Measurements from ENCODE around the gene MGAT4C. TPM values are rescaled to one million over a fixed set of nuclear protein-coding genes. Genes with fewer than 3 reads are reported as not detected.

The MGAT4C gene
- total RNA-seq, 1 experiment from 2014 or later = not detected

GRCh38 chr12:85998074-85998473 is 258.1 kb downstream of the MGAT4C start:
- CTCF ChIA-PET = no interaction called here
- no peak for TF ChIP-seq EZH2 (IDR thresholded peaks at IDR 0.05; ENCODE audit: low read depth)
- TF ChIP-seq CTCF (conservative IDR thresholded peaks at IDR 0.05) = no peak

GRCh38 chr12:85996280-85996679 is 259.9 kb downstream of the MGAT4C start:
- no TSS peak for BruUV-seq (replicated peaks)
- no peak overlapping the region for H3K4me2 ChIP-seq
- intact Hi-C loops (cut with micrococcal nuclease; ENCODE audit: unreplicated experiment) = no loop called here

More at GRCh38 chr12:85998074-85998473, 258.1 kb downstream of the MGAT4C start:
- no peaks in the 10 kb centered on the region for H3F3A ChIP-seq (ENCODE audit: insufficient read depth, low read depth)
- H2AFZ ChIP-seq = no peak overlapping the region
- POLR2A ChIA-PET (ENCODE audit: unreplicated experiment) = no interaction called here
- no peak overlapping the region for H3K4me3 ChIP-seq
- H3K36me3 ChIP-seq (ENCODE audit: low read depth) = no peaks in the 10 kb centered on the region
- H3K9me3 ChIP-seq (ENCODE audit: insufficient read depth, low read depth) = peaks cover 4% of the 10 kb centered on the region; the same call in 1 of the 2 replicates
- no peaks in the 10 kb centered on the region for H3K9me2 ChIP-seq (ENCODE audit: insufficient read depth)
- no peak for DNase-seq
- intact Hi-C loops (cut with micrococcal nuclease; ENCODE audit: unreplicated experiment) = no loop called here
- H3K4me2 ChIP-seq = no peak overlapping the region
- no TSS peak for BruUV-seq (replicated peaks)
- no peaks in the 10 kb centered on the region for H4K20me1 ChIP-seq (ENCODE audit: insufficient read depth)
- no peak overlapping the region for H3K27ac ChIP-seq
- H3K27me3 ChIP-seq (ENCODE audit: insufficient read depth, low read depth) = no peaks in the 10 kb centered on the region
- H3K4me1 ChIP-seq (replicated peaks; ENCODE audit: insufficient read depth) = no peaks in the 10 kb centered on the region
- H3K79me2 ChIP-seq (ENCODE audit: low read depth) = no peaks in the 10 kb centered on the region

DNA sequence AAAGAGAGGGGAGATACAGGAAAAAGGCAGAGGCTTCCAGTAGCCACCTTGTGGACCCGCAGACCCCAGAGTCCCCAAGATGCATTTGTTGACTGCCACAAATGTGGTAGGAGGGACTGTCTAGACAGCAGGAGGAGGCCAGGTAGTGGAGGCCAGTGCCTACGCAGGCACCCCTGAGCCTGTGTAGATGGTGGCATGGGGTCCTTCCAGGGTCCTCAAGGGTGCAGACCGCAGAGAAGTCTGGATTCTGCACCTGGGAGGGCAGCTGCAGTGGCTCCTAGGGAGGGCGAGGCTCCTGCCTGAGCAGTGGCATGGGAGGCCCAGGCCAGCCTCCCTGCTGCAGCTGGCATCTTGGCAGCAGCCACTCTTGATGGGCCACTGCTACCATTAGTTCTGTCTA is 262.4 kb downstream of the MGAT4C start:
- H2AFZ ChIP-seq = no peak overlapping the region
- no peak for DNase-seq
- no peaks in the 10 kb centered on the region for H4K20me1 ChIP-seq (ENCODE audit: insufficient read depth)
- no peak overlapping the region for H3K27ac ChIP-seq
- no peaks in the 10 kb centered on the region for H3K27me3 ChIP-seq (ENCODE audit: insufficient read depth, low read depth)
- POLR2A ChIA-PET (ENCODE audit: unreplicated experiment) = no interaction called here
- H3K9me2 ChIP-seq (ENCODE audit: insufficient read depth) = no peaks in the 10 kb centered on the region
- BruUV-seq (replicated peaks) = no TSS peak
- no peak overlapping the region for H3K4me3 ChIP-seq
- H3F3A ChIP-seq (ENCODE audit: insufficient read depth, low read depth) = no peaks in the 10 kb centered on the region
- H3K9me3 ChIP-seq (ENCODE audit: insufficient read depth, low read depth) = 0 out of 2 replicates have a peak, but pooled peaks cover 4% of the 10 kb centered on the region
- no peaks in the 10 kb centered on the region for H3K4me1 ChIP-seq (replicated peaks; ENCODE audit: insufficient read depth)
- H3K4me2 ChIP-seq = no peak overlapping the region
- intact Hi-C loops (cut with micrococcal nuclease; ENCODE audit: unreplicated experiment) = no loop called here
- H3K79me2 ChIP-seq (ENCODE audit: low read depth) = no peaks in the 10 kb centered on the region
- CTCF ChIA-PET = no interaction called here
- TF ChIP-seq EZH2 (IDR thresholded peaks at IDR 0.05; ENCODE audit: low read depth) = no peak
- TF ChIP-seq CTCF (conservative IDR thresholded peaks at IDR 0.05) = no peak
- no peaks in the 10 kb centered on the region for H3K36me3 ChIP-seq (ENCODE audit: low read depth)

More at GRCh38 chr12:85996280-85996679, 259.9 kb downstream of the MGAT4C start:
- Histone ChIP-seq H3F3A (ENCODE audit: insufficient read depth, low read depth) (no peaks in the 10 kb centered on the region), H2AFZ (no peak overlapping the region), H3K9me3 (ENCODE audit: insufficient read depth, low read depth) (peaks cover 4% of the 10 kb centered on the region; the same call in 1 of the 2 replicates), H4K20me1 (ENCODE audit: insufficient read depth) (no peaks in the 10 kb centered on the region), H3K27me3 (ENCODE audit: insufficient read depth, low read depth) (no peaks in the 10 kb centered on the region), H3K4me1 (replicated peaks; ENCODE audit: insufficient read depth) (no peaks in the 10 kb centered on the region), H3K9me2 (ENCODE audit: insufficient read depth) (no peaks in the 10 kb centered on the region), H3K27ac (no peak overlapping the region), H3K79me2 (ENCODE audit: low read depth) (no peaks in the 10 kb centered on the region), H3K36me3 (ENCODE audit: low read depth) (no peaks in the 10 kb centered on the region), H3K4me3 (no peak overlapping the region)
- no peak for DNase-seq
- POLR2A ChIA-PET (ENCODE audit: unreplicated experiment) = no interaction called here
- TF ChIP-seq EZH2 (IDR thresholded peaks at IDR 0.05; ENCODE audit: low read depth) = no peak
- TF ChIP-seq CTCF (conservative IDR thresholded peaks at IDR 0.05) = no peak
- CTCF ChIA-PET = no interaction called here

Data from PC-9 (cell line).